ENCODE data around the gene PERM1.

GRCh38 chr1:935751-936231 lies 46.1 kb downstream of the PERM1 start:
- no peak for TF ChIP-seq CTCF (IDR thresholded peaks at IDR 0.05; ENCODE audit: low read depth, low read length, poor library complexity, severe bottlenecking)
- no peak for TF ChIP-seq EZH2phosphoT487 (IDR thresholded peaks at IDR 0.05; ENCODE audit: borderline replicate concordance, low read length)

All from DOHH2 (cell line).